ENCODE data around the gene TSPAN33.
"Not testable (repeated sequence)": the region's sequence is repeated elsewhere in the genome, so short reads cannot be mapped to it uniquely, and the experiment has no call there.

Gene TSPAN33

GRCh38 chr7:129144095-129144833, at the start of gene TSPAN33:
TSS of gene TSPAN33 (plus strand) at chr7:129144707. CDS start at chr7:129144981, 274 bp downstream.
- DNase-seq (ENCODE audit: low read depth, low spot score) = peak; percentile 68

GRCh38 chr7:129095258-129095657, 49.2 kb upstream of the TSPAN33 start:
- DNase-seq (ENCODE audit: low read depth, low spot score) = no peak

- no peak for DNase-seq (ENCODE audit: low read depth, low spot score)
These were observed 46.0 kb upstream of the TSPAN33 start for GRCh38 chr7:129098409-129099084.

GRCh38 chr7:129100827-129101166, 43.7 kb upstream of the TSPAN33 start:
- no peak for DNase-seq (ENCODE audit: low read depth, low spot score)

GRCh38 chr7:129101746-129102145, 42.8 kb upstream of the TSPAN33 start:
- DNase-seq (ENCODE audit: low read depth, low spot score) = no peak

GRCh38 chr7:129103561-129104324, 40.8 kb upstream of the TSPAN33 start:
- no peak for DNase-seq (ENCODE audit: low read depth, low spot score)

GRCh38 chr7:129108581-129108980, 35.9 kb upstream of the TSPAN33 start:
- DNase-seq (ENCODE audit: low read depth, low spot score) = no peak

- peak; percentile 54 for DNase-seq (ENCODE audit: low read depth, low spot score)
These were observed 34.1 kb upstream of the TSPAN33 start for GRCh38 chr7:129110258-129110981.

- DNase-seq (ENCODE audit: low read depth, low spot score) = no peak
These were observed 33.5 kb upstream of the TSPAN33 start for GRCh38 chr7:129110982-129111376.

GRCh38 chr7:129115676-129116075, 28.8 kb upstream of the TSPAN33 start:
- no peak for DNase-seq (ENCODE audit: low read depth, low spot score)

- no peak for DNase-seq (ENCODE audit: low read depth, low spot score)
These were observed 26.3 kb upstream of the TSPAN33 start for GRCh38 chr7:129118182-129118581.

- no peak for DNase-seq (ENCODE audit: low read depth, low spot score)
These were observed 25.5 kb upstream of the TSPAN33 start for GRCh38 chr7:129118976-129119375.

GRCh38 chr7:129121501-129122077, 22.9 kb upstream of the TSPAN33 start:
- DNase-seq (ENCODE audit: low read depth, low spot score) = not testable (repeated sequence)

- DNase-seq (ENCODE audit: low read depth, low spot score) = no peak
These were observed 22.3 kb upstream of the TSPAN33 start for GRCh38 chr7:129122078-129122750.

GRCh38 chr7:129122751-129123509, 21.6 kb upstream of the TSPAN33 start:
- no peak for DNase-seq (ENCODE audit: low read depth, low spot score)

GRCh38 chr7:129123510-129123857, 21.0 kb upstream of the TSPAN33 start:
- DNase-seq (ENCODE audit: low read depth, low spot score) = no peak

GRCh38 chr7:129126314-129126713, 18.2 kb upstream of the TSPAN33 start:
- DNase-seq (ENCODE audit: low read depth, low spot score) = no peak

GRCh38 chr7:129127154-129127553, 17.4 kb upstream of the TSPAN33 start:
- DNase-seq (ENCODE audit: low read depth, low spot score) = no peak

GRCh38 chr7:129127601-129128000, 16.9 kb upstream of the TSPAN33 start:
- no peak for DNase-seq (ENCODE audit: low read depth, low spot score)

- no peak for DNase-seq (ENCODE audit: low read depth, low spot score)
These were observed 10.0 kb upstream of the TSPAN33 start for GRCh38 chr7:129134356-129134987.
